ENCODE data around the gene ADGRL3.

Gene ADGRL3

DNA sequence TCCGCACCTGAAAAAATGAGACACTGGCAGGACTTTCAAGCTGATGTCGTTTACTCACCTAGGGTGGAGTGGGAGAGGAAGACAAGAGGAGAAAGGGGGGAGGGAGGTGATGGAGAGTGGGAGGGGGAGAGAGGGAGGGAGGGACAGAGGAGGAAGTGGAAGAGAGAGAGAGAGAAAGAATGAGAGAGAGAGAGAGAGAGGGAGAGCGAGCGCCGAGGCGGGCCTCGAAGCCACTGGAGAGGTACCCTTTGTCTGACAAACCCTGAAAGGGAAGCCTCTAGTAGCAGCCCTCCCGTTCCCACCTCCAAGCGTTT lies 296 bp upstream of the ADGRL3 start (continued):
- TF ChIP-seq, protein P1, sequence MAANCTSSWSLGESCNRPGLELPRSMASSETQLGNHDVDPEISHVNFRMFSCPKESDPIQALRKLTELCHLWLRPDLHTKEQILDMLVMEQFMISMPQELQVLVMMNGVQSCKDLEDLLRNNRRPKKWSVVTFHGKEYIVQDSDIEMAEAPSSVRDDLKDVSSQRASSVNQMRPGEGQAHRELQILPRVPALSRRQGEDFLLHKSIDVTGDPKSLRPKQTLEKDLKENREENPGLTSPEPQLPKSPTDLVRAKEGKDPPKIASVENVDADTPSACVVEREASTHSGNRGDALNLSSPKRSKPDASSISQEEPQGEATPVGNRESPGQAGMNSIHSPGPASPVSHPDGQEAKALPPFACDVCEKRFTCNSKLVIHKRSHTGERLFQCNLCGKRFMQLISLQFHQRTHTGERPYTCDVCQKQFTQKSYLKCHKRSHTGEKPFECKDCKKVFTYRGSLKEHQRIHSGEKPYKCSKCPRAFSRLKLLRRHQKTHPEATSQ (tag by site-specific recombination; IDR thresholded peaks at IDR 0.05): no peak
- TF ChIP-seq ZBTB10 (tag by site-specific recombination; IDR thresholded peaks at IDR 0.05): no peak
- TF ChIP-seq, protein P2, sequence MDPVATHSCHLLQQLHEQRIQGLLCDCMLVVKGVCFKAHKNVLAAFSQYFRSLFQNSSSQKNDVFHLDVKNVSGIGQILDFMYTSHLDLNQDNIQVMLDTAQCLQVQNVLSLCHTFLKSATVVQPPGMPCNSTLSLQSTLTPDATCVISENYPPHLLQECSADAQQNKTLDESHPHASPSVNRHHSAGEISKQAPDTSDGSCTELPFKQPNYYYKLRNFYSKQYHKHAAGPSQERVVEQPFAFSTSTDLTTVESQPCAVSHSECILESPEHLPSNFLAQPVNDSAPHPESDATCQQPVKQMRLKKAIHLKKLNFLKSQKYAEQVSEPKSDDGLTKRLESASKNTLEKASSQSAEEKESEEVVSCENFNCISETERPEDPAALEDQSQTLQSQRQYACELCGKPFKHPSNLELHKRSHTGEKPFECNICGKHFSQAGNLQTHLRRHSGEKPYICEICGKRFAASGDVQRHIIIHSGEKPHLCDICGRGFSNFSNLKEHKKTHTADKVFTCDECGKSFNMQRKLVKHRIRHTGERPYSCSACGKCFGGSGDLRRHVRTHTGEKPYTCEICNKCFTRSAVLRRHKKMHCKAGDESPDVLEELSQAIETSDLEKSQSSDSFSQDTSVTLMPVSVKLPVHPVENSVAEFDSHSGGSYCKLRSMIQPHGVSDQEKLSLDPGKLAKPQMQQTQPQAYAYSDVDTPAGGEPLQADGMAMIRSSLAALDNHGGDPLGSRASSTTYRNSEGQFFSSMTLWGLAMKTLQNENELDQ (tag by site-specific recombination; IDR thresholded peaks at IDR 0.05; ENCODE audit: low read depth): no peak
- no peak for TF ChIP-seq ZSCAN18 (tag by site-specific recombination; IDR thresholded peaks at IDR 0.05)
- peak; percentile 56 for TF ChIP-seq EGR2 (tag by site-specific recombination; IDR thresholded peaks at IDR 0.05; ENCODE audit: low read depth)
- TF ChIP-seq, protein P3, sequence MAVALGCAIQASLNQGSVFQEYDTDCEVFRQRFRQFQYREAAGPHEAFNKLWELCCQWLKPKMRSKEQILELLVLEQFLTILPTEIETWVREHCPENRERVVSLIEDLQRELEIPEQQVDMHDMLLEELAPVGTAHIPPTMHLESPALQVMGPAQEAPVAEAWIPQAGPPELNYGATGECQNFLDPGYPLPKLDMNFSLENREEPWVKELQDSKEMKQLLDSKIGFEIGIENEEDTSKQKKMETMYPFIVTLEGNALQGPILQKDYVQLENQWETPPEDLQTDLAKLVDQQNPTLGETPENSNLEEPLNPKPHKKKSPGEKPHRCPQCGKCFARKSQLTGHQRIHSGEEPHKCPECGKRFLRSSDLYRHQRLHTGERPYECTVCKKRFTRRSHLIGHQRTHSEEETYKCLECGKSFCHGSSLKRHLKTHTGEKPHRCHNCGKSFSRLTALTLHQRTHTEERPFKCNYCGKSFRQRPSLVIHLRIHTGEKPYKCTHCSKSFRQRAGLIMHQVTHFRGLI (tag by site-specific recombination; IDR thresholded peaks at IDR 0.05): no peak
- no peak for TF ChIP-seq ZNF266 (tag by site-specific recombination; IDR thresholded peaks at IDR 0.05; ENCODE audit: low read depth)
- TF ChIP-seq SETDB1 (IDR thresholded peaks at IDR 0.05; ENCODE audit: insufficient read length, low read length): no peak
- no peak for TF ChIP-seq ZNF843 (tag by site-specific recombination; IDR thresholded peaks at IDR 0.05)
- no peak for TF ChIP-seq ZIC2 (tag by site-specific recombination; IDR thresholded peaks at IDR 0.05)
- TF ChIP-seq SP7 (tag by site-specific recombination; IDR thresholded peaks at IDR 0.05): no peak; the same call in 1 of the 2 replicates
- TF ChIP-seq ZNF677 (tag by site-specific recombination; IDR thresholded peaks at IDR 0.05): no peak
- TF ChIP-seq, protein P4, sequence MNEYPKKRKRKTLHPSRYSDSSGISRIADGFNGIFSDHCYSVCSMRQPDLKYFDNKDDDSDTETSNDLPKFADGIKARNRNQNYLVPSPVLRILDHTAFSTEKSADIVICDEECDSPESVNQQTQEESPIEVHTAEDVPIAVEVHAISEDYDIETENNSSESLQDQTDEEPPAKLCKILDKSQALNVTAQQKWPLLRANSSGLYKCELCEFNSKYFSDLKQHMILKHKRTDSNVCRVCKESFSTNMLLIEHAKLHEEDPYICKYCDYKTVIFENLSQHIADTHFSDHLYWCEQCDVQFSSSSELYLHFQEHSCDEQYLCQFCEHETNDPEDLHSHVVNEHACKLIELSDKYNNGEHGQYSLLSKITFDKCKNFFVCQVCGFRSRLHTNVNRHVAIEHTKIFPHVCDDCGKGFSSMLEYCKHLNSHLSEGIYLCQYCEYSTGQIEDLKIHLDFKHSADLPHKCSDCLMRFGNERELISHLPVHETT (tag by site-specific recombination; IDR thresholded peaks at IDR 0.05): no peak
- TF ChIP-seq ZNF777 (tag by site-specific recombination; IDR thresholded peaks at IDR 0.05; ENCODE audit: borderline replicate concordance): no peak
- TF ChIP-seq SALL2 (tag by site-specific recombination; IDR thresholded peaks at IDR 0.05; ENCODE audit: borderline replicate concordance): no peak

Measured in HEK293 (cell line).